Activated CD8-positive, alpha-beta memory T cell treated with anti-CD3 and anti-CD28 coated beads, Interleukin-2, amount 50 U/mL, for 48 hours (primary cell): Measurements from ENCODE around the gene KIRREL1.
"Not testable (repeated sequence)": the region's sequence is repeated elsewhere in the genome, so short reads cannot be mapped to it uniquely, and the experiment has no call there.

Source experiments
- DNase-seq: peaks from one replicate; pipeline ENCODE4 v3.0.0-alpha.2; 2020

The KIRREL1 gene

DNA sequence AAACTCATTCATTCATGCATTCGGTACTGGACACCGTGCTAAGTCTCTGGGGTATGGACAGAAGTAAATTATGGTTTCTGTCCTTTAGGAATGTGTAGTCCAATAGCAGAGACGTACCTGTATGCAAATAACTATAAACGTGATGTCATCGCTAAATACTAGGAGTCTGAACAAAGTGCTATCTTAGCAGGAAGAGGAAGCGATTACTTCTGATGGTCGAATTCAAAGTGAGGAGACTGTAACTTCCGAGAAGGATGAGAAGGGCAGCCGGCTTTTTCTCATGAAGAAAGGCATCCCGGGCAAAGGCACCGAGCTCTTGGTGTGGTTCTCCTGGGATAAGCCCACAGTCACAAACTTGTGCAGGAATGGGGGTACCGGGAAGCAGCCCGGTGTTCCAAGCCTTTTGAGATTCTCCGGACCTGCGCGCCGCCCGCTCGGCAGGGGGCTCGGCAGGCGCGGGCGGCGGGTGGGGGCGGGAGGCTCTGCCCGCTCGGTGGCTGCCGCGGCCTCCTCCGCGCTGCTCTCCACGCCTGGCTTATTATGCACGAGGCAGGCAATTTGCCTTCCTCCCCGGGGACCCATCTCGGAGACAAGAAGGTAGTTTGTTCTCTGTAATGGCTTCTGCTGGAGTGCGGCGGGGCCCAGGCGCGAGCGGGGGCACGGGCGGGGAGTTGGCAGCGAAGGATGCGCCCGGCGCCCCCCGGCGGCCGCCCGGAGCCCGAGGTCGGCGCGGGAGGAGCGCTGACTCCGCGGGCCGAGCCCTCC lies 119.7 kb downstream of the KIRREL1 start:
- peak; percentile 70 for DNase-seq

DNA sequence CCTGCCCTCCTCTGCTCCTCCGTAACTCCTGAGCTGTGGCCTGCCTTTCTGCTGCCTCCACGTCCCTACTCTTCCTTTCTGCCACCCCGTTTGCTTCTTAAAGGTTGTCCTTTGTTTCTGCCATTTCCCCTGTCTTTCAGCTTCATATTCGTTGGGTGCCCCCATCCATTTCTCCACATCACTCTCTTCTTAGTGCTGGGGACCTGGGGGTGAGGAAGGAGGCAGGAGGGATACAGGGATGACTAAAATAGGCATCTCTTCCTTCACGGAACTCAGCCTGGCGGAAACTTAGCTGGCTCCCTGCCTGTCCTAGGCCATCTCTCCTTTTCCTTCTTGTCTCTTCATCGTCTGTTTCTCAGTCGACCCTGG lies 120.3 kb downstream of the KIRREL1 start:
- DNase-seq: no peak

DNA sequence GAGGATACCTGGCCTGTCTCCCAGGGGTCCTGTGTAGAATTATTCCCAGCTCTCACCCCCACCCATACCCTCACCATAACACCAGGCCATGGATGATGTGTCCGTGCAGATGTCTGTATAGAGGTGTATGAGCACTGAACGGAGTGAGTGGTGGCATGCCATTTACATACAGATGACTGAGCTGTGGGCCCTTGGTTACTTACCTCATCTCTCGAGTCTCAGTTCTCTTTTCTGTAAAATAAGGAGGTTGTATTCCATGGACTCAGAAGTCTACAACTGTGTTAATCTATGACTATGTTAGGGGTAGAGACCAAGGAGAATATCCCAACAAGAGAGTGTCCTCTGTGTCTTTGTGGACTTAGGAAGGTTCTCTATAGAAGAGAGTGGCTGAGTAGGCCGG lies 121.7 kb downstream of the KIRREL1 start:
- DNase-seq: no peak

DNA sequence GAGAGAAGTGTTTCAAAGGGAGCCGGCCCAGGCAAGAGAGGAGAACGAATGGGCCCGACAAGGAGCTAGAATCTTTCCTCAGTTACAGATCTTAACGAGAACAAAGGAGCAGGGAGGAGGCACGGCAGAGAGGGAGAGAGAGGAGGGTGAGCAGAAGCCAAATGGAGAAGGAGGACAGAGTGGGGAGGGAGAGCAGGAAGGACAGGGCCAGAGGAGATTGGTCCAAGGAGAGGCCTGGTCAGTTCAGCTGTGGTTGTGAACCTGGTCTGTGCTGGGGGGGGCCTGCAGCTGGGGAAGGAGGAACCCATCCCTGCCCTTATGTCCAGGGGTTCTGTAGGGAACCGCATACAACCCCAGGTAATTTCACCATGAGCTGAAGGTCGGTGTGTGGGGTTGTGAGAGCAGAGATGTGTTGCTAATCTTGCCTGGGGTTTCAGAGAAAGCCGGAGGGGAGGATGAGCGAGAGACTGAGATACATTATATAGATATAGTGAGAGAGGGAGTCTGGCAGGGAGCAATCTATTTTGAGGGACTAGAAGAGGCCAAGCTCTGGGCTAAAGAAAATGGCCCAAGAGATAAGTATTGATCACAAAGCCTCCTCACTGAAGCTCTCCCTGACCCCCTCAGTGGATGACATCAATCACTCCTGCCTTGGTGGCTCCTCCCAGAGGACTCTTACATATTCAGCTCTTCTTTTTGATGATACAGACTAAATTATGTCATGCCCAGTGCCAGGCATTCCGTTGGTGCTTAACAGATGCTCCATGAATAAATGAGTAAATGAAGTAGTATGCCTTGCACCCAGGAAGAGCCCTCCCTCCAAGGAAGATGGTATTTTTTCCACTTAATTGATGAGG lies 123.1 kb downstream of the KIRREL1 start:
- DNase-seq: no peak

DNA sequence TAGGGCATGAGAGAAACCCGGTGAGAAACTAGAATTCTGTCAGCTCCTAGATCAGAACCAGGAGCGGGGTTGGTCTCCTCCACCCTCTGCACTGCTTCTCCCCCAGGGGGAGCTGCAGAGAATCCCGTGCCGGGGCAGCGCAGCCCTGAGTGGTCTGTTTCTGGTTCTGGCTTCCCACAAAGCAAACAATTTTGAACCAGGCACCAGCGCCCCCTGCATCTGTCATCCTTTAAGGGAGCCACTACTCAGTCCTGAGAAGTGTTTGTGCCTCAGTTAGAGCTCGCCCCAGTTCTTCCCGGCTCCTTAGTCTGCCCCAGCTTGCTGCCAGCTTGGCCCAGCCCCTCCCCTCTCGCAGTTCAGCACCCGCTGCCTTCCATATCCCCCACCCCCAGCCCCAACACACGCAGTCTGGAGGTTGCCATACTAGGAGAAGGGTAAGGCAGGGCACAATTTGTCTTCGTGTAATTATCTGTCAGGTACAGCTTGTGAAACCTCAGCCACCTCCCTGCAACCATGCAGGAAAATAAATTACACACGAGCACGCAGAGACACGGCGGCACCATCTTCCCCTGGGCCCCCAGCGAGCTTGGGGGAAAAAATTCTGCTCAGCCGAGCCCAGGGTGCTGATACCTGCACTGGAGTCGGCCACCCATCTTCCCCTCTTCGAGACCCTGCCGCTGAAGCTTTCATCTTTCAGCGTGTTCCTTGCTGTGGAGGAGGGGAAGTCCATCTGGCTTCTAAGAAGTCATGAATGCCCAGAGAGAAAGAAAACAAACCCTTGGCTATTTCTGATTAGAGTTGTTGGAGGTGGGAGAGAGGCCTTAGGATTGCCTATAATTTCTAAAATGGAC lies 124.6 kb downstream of the KIRREL1 start:
- peak; percentile 72 for DNase-seq

DNA sequence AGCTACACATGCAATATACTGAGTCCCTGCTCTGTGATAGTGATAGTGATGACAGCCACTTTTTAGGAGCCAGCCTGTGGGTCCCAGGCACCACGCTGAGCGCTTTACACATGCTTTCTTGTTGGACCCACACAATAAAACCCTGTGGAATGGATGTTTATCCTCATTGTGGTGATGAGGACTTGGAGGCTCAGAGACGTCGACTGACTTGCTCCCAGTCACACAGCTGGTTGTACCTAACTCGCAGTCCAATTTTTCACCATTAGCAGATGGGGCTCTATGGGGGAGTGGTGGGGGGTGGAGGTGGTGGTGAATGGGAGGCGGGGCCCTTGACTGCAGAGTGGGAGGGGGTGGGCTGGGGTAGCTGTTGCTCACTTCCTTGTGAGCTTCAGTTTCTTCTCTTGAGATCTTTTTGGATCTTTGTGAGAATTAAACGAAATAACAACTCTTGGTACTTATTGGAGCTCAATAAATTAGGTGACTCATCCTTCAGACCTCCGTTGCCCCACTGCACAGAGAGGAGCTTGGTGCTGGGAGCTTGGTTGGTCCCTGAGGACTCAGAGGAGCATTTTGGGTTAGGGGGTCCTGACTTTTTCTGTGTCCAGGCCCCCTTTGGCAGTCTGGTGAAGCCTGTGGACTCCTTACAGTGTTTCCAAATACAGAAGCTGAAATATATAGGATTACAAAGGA lies 125.4 kb downstream of the KIRREL1 start:
- no peak for DNase-seq

DNA sequence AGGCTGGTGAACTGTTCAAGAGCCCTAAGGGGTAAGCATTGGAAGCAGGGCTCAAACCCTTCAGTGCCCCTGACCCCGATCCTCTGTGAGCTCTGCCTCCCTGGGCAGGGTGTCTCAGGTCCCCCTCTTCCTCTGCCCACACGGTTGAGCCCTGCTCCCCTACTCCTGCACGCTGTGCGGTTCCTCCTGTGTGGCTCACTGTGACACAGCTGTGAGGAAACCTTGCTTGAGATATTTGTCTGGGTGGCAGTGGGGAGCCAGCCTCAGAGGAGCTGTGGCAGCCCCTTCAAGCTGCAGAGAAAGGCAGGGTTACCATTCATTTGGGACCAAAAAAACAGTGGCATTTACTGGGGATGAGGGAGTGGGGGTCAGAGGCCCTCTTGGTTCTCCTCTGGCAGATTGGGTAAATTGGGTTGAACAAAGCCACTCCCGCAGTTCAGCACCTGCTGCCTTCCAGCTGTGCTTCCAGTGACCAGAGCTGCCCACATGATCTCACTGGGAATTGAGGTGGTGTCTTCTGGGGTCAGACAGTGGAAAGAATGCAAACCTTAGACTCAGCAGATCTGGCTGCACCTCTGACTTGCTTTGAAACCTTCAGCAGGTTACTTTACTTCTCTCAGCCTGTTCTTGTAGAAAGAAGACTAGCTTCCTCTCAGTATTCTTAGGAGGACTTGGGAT lies 126.7 kb downstream of the KIRREL1 start:
- no peak for DNase-seq

DNA sequence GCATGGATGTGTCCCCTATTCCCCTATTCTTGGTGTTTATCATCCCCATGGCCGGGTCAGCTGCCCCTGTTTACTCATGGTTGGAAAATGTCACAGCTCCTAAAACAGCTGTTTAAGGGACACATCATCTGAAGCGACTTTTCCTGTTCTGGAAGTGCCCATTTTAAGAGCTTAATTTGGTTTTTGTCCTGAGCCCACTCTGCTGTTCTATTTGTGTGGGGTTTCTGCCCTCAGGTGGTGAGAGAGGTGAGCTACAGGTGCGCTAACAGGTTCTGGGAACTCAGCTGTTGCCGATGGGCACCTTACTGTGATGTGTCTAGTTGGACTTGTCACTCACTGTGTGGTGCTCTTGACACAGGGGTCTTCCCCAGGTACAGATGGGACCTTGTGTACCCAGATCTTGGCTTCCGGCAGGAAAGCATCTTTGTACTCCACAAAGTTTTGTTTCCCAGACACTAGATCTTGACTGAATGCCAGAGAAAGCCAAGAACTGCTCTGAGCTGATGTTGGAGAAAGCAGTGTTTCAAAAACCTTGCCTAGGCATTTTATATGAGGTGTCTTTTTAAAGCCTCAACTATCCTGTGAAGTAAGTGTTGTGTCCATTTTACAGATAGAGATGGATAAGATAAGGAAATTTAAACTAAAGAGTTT lies 128.3 kb downstream of the KIRREL1 start:
- no peak for DNase-seq

DNA sequence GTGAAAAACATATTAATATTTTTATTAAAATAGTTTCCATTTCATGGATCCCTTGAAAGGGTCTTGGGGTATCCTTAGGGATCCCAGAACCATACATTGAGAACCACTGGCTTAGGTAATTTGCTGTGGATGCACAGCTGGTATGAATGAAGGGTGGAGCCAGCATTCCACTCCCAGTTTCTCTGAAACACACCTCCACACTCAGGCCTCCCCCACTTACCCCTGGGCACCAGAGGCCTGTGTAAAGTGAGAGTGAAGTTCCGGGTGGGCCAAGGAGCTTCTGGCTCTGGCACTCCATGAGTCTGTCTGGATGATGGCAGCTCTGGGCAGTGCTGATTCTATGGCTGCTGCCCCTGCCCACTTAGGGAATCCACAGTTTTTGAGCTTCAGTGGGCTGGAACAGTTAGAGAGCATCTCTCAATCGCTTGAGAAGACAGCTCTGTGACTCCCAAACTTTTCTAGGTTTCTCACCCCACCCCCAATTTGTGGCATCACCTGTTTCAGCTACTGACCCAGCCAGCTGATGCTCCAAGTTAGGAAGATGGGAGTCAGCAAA lies 129.5 kb downstream of the KIRREL1 start:
- no peak for DNase-seq

DNA sequence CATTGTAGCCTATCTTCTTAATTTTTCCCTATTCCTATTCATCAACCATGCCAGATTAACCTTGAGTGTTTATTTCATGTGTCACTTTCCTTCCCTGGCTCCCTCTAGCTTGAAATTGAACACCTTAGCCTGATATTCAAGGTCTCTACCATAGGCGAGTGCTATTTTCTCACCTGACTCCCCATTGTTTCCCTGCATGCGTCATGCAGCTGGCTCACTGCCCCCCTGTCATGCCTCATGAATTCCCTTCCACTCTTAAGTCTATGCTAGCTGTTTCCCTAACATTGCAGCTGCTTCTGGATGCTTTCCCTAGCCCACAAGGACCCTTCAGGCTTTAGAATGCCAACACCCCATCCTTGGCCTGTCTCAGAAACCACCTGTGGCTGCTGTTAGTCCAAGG lies 130.6 kb downstream of the KIRREL1 start:
- no peak for DNase-seq

DNA sequence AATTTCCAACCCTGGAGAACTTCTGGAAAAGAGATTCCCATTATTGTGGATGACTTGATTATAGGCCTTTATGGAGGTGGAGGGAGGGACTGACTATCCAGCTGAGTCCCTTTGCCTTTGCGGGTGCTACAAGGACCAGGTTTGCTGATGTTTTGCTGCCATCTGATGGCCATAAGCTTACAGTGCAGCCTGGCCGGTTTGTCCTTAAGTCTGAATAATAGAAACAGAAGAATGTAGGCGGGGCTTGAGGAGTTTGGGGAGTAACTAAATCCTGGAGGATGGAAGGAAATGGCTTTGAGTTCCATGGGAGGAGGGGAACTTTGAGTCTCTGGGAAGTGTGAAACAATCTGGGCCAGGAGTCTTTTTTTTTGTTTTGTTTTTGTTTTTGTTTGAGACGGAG lies 131.6 kb downstream of the KIRREL1 start:
- peak; percentile 77 for DNase-seq

DNA sequence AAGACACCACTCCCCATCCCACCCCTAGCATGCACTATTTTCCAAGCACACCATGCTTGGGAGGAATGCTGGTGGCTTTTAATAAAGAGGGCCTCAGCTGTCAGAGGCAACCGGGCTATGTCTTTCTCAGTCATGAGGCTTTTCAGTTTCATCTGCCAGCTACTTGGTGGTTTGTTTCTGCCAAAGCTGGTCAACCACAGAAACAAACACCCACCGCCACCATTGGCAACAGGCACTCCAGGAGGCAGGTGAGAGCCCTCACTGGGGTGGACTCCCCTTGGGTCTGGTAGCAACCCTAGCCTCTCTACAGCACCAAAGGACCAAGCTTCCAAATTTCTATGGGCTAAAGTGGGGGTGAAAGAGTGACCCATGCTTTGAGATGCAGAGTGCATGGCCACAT lies 133.0 kb downstream of the KIRREL1 start:
- no peak for DNase-seq

DNA sequence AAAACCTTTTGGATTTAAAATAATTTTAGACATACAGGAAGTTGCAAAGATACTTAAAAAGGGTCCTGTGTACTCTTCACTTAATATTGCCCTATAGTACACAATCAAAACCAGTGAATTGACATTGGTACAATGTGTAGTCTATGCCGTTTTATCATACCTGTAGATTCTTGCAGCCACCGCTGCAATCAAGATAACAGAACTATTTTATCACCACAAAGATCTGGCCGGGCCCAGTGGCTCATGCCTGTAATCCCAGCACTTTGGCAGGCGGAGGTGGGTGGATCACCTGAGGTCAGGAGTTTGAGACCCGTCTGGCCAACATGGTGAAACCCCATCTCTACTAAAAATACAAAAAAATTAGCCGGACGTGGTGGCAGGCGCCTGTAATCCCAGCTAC lies 135.1 kb downstream of the KIRREL1 start:
- DNase-seq: not testable (repeated sequence)

DNA sequence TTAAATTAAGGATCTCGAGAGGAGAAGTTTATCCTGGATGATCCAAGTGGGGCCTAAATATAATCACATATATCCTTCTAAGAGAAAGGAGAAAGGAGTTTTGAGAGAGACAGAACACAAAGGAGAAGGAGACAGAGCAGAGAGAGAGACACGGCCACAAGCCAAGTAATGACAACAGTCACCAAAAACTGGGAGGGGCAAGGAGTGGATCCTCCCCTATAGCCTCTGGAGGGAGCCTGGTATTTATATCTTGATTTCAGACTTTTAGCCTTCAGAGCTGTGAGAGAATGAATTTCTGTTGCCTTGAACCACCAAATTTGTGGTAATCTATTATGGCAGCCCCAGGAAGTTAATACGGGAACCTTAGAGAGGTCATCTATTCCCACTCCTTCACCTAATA lies 137.8 kb downstream of the KIRREL1 start:
- DNase-seq: no peak

DNA sequence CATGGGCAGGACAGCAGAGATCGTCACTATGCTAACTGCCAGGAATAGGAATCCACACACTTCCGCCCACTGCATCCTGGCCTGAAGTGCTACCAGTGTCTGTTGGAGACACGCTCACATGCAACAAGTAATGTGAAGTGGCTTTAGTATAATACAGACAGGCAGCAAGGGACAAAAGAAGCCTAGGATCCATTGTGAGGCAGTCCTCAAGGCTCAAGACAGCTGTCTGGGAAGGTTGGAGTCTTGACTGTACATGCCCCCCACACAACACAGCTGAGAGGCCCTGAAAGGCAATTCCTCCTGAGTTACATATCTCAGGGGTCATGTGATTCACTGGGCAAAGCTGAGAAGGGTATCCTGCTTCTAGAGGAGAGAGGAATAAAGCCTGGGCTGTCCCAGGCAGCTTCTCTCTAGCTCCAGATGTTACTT lies 147.3 kb downstream of the KIRREL1 start:
- DNase-seq: no peak

DNA sequence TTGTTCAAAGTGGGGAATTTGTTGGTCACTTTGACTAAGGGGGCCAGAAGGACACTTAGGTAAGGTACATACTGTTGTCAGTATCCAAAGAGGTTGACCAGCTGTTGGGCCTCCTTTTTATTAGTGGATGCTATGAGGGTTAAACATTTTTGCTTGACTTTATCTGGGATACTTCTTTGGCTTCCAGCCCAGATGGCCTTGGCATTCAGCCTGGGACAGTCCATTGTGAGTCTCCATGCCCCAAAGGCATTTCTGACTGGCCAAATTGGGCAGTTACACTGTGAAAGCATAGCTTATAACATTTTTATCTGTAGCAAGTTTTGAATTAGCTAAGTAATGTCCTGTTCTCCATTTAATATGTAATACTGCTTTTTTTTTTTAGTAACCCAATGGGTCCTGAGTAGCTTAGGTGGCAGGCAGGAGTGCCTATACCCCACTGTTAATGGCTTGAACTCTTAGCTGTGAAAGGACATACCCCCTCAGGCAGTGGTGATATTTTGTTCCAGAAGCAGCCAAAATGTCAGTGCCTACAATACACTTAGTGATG lies 151.8 kb downstream of the KIRREL1 start:
- no peak for DNase-seq

DNA sequence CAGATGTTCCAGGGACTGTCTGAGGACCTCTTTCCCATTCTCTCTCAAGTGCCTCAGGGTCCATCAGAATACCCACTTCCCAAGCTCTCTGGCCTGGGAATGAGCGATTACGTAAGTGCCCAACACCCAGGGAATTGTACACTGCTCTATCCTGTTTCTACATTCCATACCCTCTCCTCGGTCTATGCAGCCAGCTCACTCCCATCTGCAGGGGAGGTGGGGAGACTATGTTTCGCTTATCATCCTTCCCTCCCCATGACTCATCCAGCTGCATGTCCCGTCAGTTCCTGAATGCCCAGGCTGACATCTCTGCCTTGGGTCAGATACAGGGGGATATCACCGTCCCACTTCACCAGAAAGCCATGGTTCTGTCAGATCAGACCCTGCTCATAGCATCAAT lies 152.7 kb downstream of the KIRREL1 start:
- DNase-seq: no peak

DNA sequence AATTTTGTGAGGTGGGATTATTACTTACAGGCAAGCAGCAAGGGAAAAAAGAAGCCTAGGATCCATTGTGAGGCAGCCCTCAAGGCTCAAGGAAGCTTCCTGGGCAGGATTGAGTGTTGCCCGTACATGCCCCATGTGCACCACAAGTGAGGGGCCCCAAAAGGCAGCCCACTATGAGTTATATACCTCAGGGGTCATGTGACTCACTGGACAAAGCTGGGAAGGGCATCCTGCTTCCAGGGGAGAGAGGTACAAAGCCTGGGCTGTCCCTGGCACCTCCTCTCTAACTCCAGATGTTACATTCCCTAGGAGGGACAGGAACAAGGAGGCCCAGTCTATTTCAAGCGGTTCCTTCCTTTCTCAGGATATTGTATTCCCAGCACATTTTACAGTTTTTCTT lies 153.3 kb downstream of the KIRREL1 start:
- no peak for DNase-seq

DNA sequence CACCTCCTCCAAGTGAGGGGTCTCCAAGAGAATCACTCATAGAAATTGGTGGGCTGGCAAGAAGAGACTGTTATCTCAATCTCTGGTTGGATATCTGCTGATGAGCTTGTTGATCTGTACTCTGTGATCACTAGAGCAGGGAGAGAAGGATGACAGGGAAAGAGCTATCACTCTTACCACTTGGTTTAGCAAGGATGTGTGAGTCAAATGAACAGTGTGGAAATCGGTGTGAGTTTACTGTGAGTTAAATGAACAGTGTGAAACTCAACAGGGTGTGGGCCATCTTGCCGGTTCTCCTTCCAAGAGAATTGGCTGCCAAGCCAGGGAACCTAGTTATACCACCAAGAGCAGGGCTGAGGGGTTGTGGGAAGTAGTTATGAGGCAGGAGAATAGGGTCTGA lies 154.0 kb downstream of the KIRREL1 start:
- no peak for DNase-seq

DNA sequence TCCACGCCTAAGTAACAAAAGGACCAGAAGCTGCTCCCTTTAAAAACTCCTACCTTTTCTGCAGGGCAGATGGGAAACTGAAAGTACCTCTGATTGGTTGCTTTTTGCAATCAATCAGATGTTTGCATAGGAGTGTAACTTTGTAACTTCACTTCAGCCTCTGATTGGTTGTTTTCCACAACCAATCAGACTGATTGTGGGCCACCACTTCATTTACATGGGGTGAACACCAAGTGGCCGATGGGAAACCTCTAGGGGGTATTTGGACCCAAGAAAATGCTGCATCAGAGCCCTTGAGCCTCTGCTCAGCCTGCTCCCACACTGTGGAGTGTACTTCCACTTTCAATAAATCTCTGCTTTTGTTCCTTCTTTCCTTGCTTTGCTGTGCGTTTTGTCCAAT lies 154.4 kb downstream of the KIRREL1 start:
- DNase-seq: no peak

DNA sequence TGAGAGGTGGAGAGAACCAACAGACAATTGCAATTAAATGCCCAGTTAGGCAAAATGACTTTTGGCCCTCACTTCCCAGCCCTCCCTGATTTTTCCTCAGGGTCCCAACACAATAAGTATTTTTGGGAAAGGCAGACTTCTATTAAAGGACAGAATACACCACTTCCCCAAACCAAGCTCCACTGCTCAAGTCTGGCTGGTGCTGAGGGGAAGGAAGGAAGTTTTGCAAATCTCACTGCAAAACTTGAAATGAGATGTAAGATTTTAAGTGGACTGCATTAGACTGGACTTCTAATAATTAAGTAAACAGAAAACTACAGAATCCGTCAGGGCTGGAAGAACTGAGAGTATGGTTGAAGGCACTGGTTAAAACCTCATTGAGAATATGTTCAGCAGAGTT lies 155.0 kb downstream of the KIRREL1 start:
- DNase-seq: no peak
